Measurements from ENCODE around the gene OSBPL8.

Gene OSBPL8

DNA sequence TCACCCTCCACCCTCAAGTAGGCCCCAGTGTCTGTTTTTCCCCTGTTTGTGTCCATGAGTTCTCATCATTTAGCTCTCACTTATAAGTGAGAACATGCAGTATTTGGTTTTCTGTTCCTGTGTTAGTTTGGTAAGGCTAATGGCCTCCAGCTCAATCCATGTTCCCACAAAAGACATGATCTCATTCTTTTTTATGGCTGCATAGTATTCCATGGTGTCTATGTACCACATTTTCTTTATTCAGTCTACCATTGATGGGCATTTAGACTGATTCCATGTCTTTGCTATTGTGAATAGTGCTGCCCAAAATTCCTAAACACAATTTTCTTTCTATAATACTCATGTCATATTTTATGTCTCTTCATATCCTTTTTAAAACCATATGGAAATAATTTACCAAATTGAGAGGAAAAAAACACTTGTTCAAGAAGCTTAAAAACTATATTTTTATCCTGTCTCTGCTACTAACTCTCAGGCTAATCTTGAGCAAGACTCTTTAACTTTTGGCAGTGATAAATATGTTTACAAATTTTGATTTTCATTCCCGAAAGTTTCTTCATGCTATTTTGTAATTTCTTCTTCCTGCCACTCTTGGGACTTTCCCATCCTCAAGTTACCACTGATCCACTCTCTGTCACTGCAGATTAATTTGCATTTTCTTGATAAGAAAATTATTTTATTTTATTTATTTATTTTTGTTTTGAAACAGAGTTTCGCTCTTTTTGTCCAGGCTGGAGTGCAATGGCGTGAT lies 28.0 kb upstream of the OSBPL8 start:
- peak; percentile 38 for DNase-seq (ENCODE audit: low read depth)
- TF ChIP-seq CTCF (conservative IDR thresholded peaks at IDR 0.05; ENCODE audit: control insufficient read depth, insufficient read depth, low read depth, low read length) = no peak

DNA sequence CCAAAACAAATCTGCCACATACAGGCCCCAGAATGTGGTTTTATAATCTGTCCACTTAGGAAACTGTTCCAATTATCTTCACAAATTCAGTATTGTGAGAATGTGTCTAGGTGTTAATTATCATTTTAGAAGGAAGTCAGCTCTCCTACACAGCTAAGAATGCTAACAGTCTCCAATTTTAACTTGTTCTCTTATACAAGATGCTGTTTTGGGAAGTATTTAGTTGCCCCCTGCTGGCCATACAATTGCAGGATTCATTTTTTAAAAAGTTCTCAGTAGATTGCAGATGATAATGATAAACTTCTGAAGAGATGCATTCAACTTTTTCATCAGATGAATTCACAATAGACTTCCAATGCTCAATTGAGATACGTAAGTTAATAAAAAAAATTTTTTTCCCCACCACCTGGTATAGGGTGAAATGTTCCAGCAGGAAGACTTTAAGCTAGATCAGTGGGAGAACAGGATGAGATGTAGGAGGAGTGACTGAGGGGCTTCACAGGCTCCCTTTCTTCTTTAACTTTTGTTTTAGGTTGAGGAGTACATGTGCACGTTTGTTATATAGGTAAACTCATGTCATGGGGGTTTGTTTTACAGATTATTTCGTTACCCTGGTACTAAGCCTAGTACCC lies 27.3 kb upstream of the OSBPL8 start:
- peak; percentile 71 for TF ChIP-seq CTCF (conservative IDR thresholded peaks at IDR 0.05; ENCODE audit: control insufficient read depth, insufficient read depth, low read depth, low read length)
- peak; percentile 67 for DNase-seq (ENCODE audit: low read depth)
- no peak overlapping the region for H3K4me3 ChIP-seq (ENCODE audit: control insufficient read depth, low read depth, low read length)

More for the DNA sequence above, 28.0 kb upstream of the OSBPL8 start:
- no peak overlapping the region for H3K4me3 ChIP-seq (ENCODE audit: control insufficient read depth, low read depth, low read length)

GRCh38 chr12:76583301-76583700 lies 23.7 kb upstream of the OSBPL8 start:
- DNase-seq (ENCODE audit: low read depth) = no peak
- TF ChIP-seq CTCF (conservative IDR thresholded peaks at IDR 0.05; ENCODE audit: control insufficient read depth, insufficient read depth, low read depth, low read length) = no peak

DNA sequence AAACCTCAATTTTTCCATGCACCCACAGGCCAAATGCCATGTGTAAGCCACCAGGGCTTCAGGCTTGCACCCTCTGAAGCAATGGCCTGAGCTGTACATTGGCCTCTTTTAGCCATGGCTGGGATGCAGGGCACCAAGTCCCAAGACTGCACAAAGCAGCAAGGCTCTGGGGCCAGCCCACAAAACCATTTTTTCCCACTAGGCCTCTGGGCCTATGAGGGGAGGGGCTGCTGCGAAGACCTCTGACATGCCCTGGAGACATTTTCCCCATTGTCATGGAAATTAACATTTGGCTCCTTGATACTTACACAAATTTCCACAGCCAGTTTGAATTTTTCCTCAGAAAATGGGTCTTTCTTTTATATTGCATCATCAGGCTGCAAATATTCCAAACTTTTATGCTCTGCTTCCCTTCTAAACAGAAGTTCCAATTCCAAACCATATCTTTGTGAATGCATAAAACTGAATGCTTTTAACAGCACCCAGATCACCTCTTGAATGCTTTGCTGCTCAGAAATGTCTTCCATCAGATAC lies 14.3 kb upstream of the OSBPL8 start:
- no peak for TF ChIP-seq CTCF (conservative IDR thresholded peaks at IDR 0.05; ENCODE audit: control insufficient read depth, insufficient read depth, low read depth, low read length)
- H3K4me3 ChIP-seq (ENCODE audit: control insufficient read depth, low read depth, low read length) = no peak overlapping the region
- DNase-seq (ENCODE audit: low read depth) = no peak

More at GRCh38 chr12:76583301-76583700, 23.7 kb upstream of the OSBPL8 start:
- H3K4me3 ChIP-seq (ENCODE audit: control insufficient read depth, low read depth, low read length) = no peak overlapping the region

GRCh38 chr12:76571256-76571655 lies 11.7 kb upstream of the OSBPL8 start:
- peak; percentile 47 for DNase-seq (ENCODE audit: low read depth)
- no peak overlapping the region for H3K4me3 ChIP-seq (ENCODE audit: control insufficient read depth, low read depth, low read length)
- no peak for TF ChIP-seq CTCF (conservative IDR thresholded peaks at IDR 0.05; ENCODE audit: control insufficient read depth, insufficient read depth, low read depth, low read length)

- no peak for TF ChIP-seq CTCF (conservative IDR thresholded peaks at IDR 0.05; ENCODE audit: control insufficient read depth, insufficient read depth, low read depth, low read length)
- H3K4me3 ChIP-seq (ENCODE audit: control insufficient read depth, low read depth, low read length) = no peak overlapping the region
- no peak for DNase-seq (ENCODE audit: low read depth)
These were observed 10.4 kb upstream of the OSBPL8 start for GRCh38 chr12:76569685-76570604.
